Endothelial cell (in vitro differentiated cells): ENCODE results near the gene CCDC154. TPM values are rescaled to one million over a fixed set of nuclear protein-coding genes. Genes with fewer than 3 reads are reported as not detected.

Experiments
- DNase-seq: peaks from one replicate; pipeline ENCODE4 v3.0.0; 2021; ENCODE audit warnings: low spot score
- H3K27ac Mint-ChIP-seq: one replicate; pipeline ENCODE4 v1.8.0; 2021; ENCODE audit warnings: mixed read lengths, inconsistent platforms; ENCODE audit not compliant: unreplicated experiment
- H3K27me3 Mint-ChIP-seq: one replicate; pipeline ENCODE4 v1.8.0; 2021; ENCODE audit warnings: mild to moderate bottlenecking, moderate library complexity, mixed read lengths, inconsistent platforms; ENCODE audit not compliant: unreplicated experiment
- H3K36me3 Mint-ChIP-seq: one replicate; pipeline ENCODE4 v1.8.0; 2021; ENCODE audit warnings: mild to moderate bottlenecking, low read depth, mixed read lengths, inconsistent platforms; ENCODE audit not compliant: unreplicated experiment
- H3K4me1 Mint-ChIP-seq: one replicate; pipeline ENCODE4 v1.8.0; 2021; ENCODE audit warnings: mild to moderate bottlenecking, mixed read lengths, inconsistent platforms; ENCODE audit not compliant: unreplicated experiment
- H3K4me3 Mint-ChIP-seq: one replicate; pipeline ENCODE4 v1.8.0; 2021; ENCODE audit warnings: mild to moderate bottlenecking, mixed read lengths, inconsistent platforms; ENCODE audit not compliant: unreplicated experiment
- H3K9me3 Mint-ChIP-seq: one replicate; pipeline ENCODE4 v1.8.0; 2021; ENCODE audit warnings: mixed read lengths, inconsistent platforms; ENCODE audit not compliant: unreplicated experiment
- total RNA-seq: library from RNA; stranded (reverse); fragmentation: NEBNext Ultra II Directional; extraction: Animal tissue kit (Norgen Biotek cat#: 25700); gene quantifications from one replicate; pipeline ENCODE4 v1.2.1, GENCODE V29; 2021; ENCODE audit not compliant: unreplicated experiment
- TF ChIP-seq, protein P1 (sequence below): fragments of 200-600 bp; sonication (generic); IDR thresholded peaks from one replicate; pipeline ENCODE4 v1.5.0; 2021; ENCODE audit warnings: antibody characterized with exemption; ENCODE audit not compliant: unreplicated experiment

The CCDC154 gene
- total RNA-seq, 1 donor from 2014 or later = 2.4 TPM

DNA sequence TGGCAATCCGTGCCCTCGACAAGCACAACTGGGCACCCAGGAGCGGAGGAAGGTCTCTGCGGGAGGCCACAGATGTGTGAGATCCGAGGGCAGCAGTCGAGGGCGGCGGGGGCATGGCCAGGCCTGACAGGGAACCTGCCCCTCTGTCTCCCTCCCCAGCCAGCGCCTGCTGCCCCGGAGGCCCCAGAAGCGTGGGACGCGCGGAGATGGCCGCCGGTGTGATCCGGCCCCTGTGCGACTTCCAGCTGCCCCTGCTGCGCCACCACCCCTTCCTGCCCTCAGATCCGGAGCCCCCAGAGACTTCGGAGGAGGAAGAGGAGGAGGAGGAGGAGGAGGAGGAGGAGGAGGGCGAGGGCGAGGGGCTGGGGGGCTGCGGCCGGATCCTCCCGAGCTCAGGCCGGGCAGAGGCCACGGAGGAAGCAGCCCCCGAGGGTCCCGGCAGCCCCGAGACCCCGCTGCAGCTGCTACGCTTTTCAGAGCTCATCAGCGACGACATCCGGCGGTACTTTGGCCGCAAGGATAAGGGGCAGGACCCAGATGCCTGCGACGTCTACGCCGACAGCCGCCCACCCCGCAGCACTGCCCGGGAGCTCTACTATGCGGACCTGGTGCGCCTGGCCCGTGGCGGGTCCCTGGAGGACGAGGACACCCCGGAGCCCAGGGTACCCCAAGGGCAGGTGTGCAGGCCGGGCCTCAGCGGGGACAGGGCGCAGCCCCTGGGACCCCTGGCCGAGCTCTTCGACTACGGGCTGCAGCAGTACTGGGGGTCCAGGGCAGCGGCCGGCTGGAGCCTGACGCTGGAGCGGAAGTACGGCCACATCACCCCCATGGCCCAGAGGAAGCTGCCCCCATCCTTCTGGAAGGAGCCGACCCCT, 11.7 kb downstream of the CCDC154 start:
- Mint-ChIP-seq H3K27me3 (peaks cover 1% of the 10 kb centered on the region), H3K4me3 (no peak overlapping the region), H3K9me3 (no peaks in the 10 kb centered on the region), H3K36me3 (no peaks in the 10 kb centered on the region), H3K27ac (no peak overlapping the region), H3K4me1 (no peaks in the 10 kb centered on the region)
- TF ChIP-seq, protein P1, sequence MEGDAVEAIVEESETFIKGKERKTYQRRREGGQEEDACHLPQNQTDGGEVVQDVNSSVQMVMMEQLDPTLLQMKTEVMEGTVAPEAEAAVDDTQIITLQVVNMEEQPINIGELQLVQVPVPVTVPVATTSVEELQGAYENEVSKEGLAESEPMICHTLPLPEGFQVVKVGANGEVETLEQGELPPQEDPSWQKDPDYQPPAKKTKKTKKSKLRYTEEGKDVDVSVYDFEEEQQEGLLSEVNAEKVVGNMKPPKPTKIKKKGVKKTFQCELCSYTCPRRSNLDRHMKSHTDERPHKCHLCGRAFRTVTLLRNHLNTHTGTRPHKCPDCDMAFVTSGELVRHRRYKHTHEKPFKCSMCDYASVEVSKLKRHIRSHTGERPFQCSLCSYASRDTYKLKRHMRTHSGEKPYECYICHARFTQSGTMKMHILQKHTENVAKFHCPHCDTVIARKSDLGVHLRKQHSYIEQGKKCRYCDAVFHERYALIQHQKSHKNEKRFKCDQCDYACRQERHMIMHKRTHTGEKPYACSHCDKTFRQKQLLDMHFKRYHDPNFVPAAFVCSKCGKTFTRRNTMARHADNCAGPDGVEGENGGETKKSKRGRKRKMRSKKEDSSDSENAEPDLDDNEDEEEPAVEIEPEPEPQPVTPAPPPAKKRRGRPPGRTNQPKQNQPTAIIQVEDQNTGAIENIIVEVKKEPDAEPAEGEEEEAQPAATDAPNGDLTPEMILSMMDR = no peak
- no peak for DNase-seq

DNA sequence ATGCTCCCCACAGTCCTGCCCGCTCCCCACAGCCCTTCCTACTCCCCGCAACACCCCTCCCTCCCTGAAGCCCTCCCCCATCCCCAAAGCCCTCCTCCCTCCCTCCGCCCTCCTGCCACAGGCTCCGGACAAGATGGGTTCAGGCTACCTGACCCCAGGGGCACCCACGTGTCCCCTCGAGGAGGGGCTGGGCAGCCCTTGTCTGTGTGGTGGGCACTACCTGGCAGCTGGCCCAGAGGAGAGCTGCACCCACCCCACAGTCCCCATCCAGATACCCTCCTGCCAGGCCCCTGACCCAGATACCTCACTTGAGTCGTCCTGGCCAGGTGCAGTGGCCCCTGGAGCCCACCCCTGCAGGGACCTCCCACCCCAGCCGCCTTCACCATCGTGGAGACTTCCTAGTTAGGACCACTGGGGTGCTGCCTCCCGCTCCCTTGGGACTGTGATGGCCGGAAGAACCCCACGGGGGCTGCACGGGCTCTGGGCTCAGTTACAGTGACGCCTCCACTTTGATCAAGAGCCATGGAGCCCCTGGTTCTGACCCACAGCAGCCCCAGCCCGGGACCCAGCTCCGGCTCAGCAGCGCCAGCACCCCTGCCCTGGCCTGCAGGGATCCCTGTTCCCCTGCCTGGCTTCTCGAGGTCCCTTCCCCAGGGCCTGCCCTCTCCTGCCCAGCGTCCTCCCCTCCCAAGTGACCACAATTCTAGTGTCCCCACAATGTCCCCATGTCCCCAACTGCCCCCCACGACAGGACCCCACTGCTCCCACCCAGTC, 12.7 kb downstream of the CCDC154 start:
- TF ChIP-seq, protein P1 = no peak
- peaks cover 1% of the 10 kb centered on the region for H3K27me3 Mint-ChIP-seq
- no peaks in the 10 kb centered on the region for H3K36me3 Mint-ChIP-seq
- H3K9me3 Mint-ChIP-seq = no peaks in the 10 kb centered on the region
- H3K27ac Mint-ChIP-seq = no peak overlapping the region
- no peak overlapping the region for H3K4me3 Mint-ChIP-seq
- DNase-seq = no peak
- no peaks in the 10 kb centered on the region for H3K4me1 Mint-ChIP-seq

DNA sequence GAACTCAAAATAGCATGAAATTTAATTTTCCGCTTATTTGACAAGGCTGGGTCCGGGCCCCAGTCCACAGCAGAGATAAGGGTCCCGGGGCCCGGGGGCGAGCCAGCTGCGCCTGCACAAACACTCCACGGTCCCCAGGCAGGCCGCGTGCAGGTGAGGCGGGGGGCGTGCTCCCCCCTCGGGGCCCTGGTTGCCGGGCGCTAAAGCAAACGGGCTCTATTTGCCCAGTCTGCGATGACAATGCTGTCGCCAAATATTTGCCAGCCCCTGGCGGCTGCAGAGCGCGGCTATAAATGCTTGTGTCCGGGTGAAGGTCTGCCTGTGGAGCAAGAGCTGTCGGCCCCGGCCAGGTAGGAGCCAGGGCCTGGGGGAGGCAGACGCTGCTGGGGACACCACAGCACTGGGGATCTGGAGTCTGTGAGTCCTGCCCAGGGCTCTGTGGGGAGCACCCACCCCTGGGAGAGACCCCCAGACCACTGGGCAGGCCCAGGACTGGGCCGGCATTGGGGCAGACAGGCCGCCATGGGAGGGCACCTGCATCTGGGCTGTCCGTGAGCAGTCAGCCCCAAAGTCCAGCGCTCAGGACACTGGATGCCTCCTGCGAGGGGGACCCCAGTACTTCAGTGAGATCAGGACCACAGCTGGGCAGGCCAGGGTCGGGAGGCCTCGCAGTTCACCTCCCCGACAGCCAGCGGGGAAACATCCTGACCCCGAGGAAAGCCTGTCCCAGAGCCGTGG, 13.4 kb downstream of the CCDC154 start, which contains the start of gene PERCC1:
Gene PERCC1 (plus strand): TSS at position 320 of the 738 bp plus-strand sequence. CDS start 1,516 bp downstream, outside the sequence.
- no peaks in the 10 kb centered on the region for H3K36me3 Mint-ChIP-seq
- no peak within 1 kb of the TSS for H3K4me3 Mint-ChIP-seq
- H3K27ac Mint-ChIP-seq = no peak within 1 kb of the TSS
- no peaks in the 10 kb centered on the region for H3K9me3 Mint-ChIP-seq
- TF ChIP-seq, protein P1 = no peak
- peaks cover 1% of the 10 kb centered on the region for H3K27me3 Mint-ChIP-seq
- H3K4me1 Mint-ChIP-seq = no peaks in the 10 kb centered on the region
- no peak for DNase-seq

DNA sequence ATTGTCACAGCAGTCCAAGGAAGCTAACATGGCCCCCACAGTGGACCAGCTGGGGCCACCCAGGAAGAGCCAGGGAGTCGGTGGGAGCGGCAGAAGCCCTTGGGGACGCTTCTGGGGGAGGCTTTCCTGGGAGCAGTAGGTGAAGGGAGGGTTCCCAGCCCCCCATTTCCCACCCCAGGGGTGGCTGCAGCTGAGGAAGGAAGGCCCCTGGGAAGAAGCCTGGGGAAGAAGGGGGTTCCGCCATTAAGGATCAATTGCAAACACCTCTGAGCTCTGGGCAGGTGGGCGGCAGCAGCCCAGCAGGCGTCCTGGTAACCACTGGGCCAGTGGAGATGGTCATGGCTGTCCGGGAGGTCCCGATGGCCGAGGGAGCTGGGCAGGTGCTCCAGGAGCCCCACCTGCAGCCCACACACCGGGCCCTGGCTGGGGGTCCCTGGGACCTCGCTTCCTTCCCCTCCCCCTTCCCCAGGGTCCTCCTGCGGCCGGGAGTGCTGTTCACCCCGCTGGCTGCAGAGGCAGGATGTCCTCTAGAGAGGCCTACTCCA, 14.1 kb downstream of the CCDC154 start:
- H3K27me3 Mint-ChIP-seq = peaks cover 1% of the 10 kb centered on the region
- no peaks in the 10 kb centered on the region for H3K9me3 Mint-ChIP-seq
- no peak overlapping the region for H3K4me3 Mint-ChIP-seq
- H3K4me1 Mint-ChIP-seq = no peaks in the 10 kb centered on the region
- H3K27ac Mint-ChIP-seq = no peak overlapping the region
- DNase-seq = no peak
- H3K36me3 Mint-ChIP-seq = no peaks in the 10 kb centered on the region
- TF ChIP-seq, protein P1 = no peak
